HepG2 (cell line): ENCODE measurements around the gene TSPAN13. TPM values are rescaled to one million over a fixed set of nuclear protein-coding genes. Genes with fewer than 3 reads are reported as not detected.

ENCODE experiments used
- ATAC-seq: fragments of 200-7000 bp; cut with Tn5 transposase; 3 replicates; pipeline ENCODE4 v1.9.1; 2020; ENCODE audit warnings: mild to moderate bottlenecking, moderate library complexity
- BruUV-seq: library from RNA; stranded (reverse); fragments of 400-500 nt; replicated peaks from 2 replicates; lab custom pipeline; 2021; lab: Mats Ljungman, UMichigan
- CTCF ChIA-PET: fragments of 300-600 bp; formaldehyde crosslinking; extraction: SDS; loops from one replicate; lab custom pipeline; 2021; ENCODE audit warnings: low total read pairs, inconsistent platforms, low intra/inter-chr PET ratio; lab: Yijun Ruan, JAX
- POLR2A ChIA-PET: fragments of 350-600 bp; sonication (Branson Sonifier 250); formaldehyde crosslinking; loops from one replicate; lab custom pipeline; 2020; ENCODE audit warnings: antibody characterized with exemption, inconsistent platforms; lab: Yijun Ruan, JAX
- DNase-seq: peaks from one replicate; pipeline ENCODE4 v3.0.0-alpha.2; 2015; ENCODE audit warnings: low spot score
- FAIRE-seq: peaks from 3 replicates; lab custom pipeline; 2011; peaks lifted over from hg19 to GRCh38; lab: Jason Lieb, UNC
- H2AFZ ChIP-seq: one replicate; pipeline ENCODE4 v1.6.1; 2011; ENCODE audit warnings: low read length, inconsistent platforms
- H3K27ac ChIP-seq: fragments of 300-600 bp; 3 replicates; pipeline ENCODE4 v1.8.0; 2011; ENCODE audit warnings: mixed run types, mild to moderate bottlenecking, mixed read lengths, low read length, inconsistent platforms; ENCODE audit not compliant: insufficient read depth; ENCODE audit errors: extremely low read length
- H3K27me3 ChIP-seq, 2 experiments: fragments of 200-600 bp in 1 of 2; 2 replicates in 1 of 2; 3 replicates in 1 of 2; pipeline versions ENCODE4 v1.6.0 to v1.8.0; 2011; ENCODE audit warnings: low read length in 2 of 2, mild to moderate bottlenecking in 2 of 2, moderate library complexity in 2 of 2, inconsistent platforms in 1 of 2; ENCODE audit not compliant: insufficient read depth in 2 of 2, control insufficient read depth in 1 of 2
- H3K36me3 ChIP-seq, 2 experiments: fragments of 200-600 bp in 1 of 2; replicated peaks in 1 of 2; 2 replicates in 1 of 2; 3 replicates in 1 of 2; pipeline versions ENCODE4 v1.5.1 to v1.8.0; 2011; ENCODE audit warnings: low read length in 2 of 2, inconsistent platforms in 1 of 2; ENCODE audit not compliant: insufficient read depth in 2 of 2, control insufficient read depth in 1 of 2
- H3K4me1 ChIP-seq: 2 replicates; pipeline ENCODE4 v1.5.1; 2012; ENCODE audit warnings: low read length, inconsistent platforms; ENCODE audit not compliant: insufficient read depth
- H3K4me2 ChIP-seq: 2 replicates; pipeline ENCODE4 v1.6.0; 2011; ENCODE audit warnings: low read depth, low read length, inconsistent platforms
- H3K4me3 ChIP-seq, 3 experiments: fragments of 200-600 bp in 1 of 3; sonication (generic), shearing (Covaris generic) in 1 of 3; replicated peaks in 1 of 3; 2 replicates each; pipeline ENCODE4 v1.5.1; 2011 to 2016; ENCODE audit warnings: low read length in 3 of 3, inconsistent platforms in 2 of 3, low read depth in 2 of 3, mild to moderate bottlenecking in 2 of 3, control low read depth in 1 of 3, mixed read lengths in 1 of 3; ENCODE audit not compliant: insufficient read depth in 1 of 3
- H3K79me2 ChIP-seq: one replicate; pipeline ENCODE4 v1.6.1; 2011; ENCODE audit warnings: low read length, inconsistent platforms; ENCODE audit not compliant: insufficient read depth
- H3K9ac ChIP-seq: 2 replicates; pipeline ENCODE4 v1.6.0; 2011; ENCODE audit warnings: mild to moderate bottlenecking, low read depth, low read length, inconsistent platforms; ENCODE audit not compliant: insufficient read depth
- H3K9me3 ChIP-seq: 2 replicates; pipeline ENCODE4 v1.5.1; 2012; ENCODE audit warnings: mild to moderate bottlenecking, low read length
- H4K20me1 ChIP-seq: 2 replicates; pipeline ENCODE4 v1.6.0; 2011; ENCODE audit warnings: inconsistent platforms, mild to moderate bottlenecking, low read length, moderate library complexity; ENCODE audit not compliant: insufficient read depth
- MLX ChIP-seq: IDR thresholded peaks from 2 replicates; pipeline ENCODE4 v1.6.1; 2016
- MTF1 ChIP-seq: sonication (generic); formaldehyde crosslinking; IDR thresholded peaks from 2 replicates; pipeline ENCODE4 v1.5.0; 2020; ENCODE audit warnings: missing genetic modification reagents
- NR0B2 ChIP-seq: sonication (generic); formaldehyde crosslinking; IDR thresholded peaks from 2 replicates; pipeline ENCODE4 v1.4.0; 2020; ENCODE audit warnings: mild to moderate bottlenecking, missing genetic modification reagents
- PBX3 ChIP-seq: sonication (generic); formaldehyde crosslinking; IDR thresholded peaks from 2 replicates; pipeline ENCODE4 v1.8.1; 2023; ENCODE audit warnings: missing genetic modification reagents, inconsistent platforms, borderline replicate concordance
- TEAD3 ChIP-seq: optimal IDR thresholded peaks from 2 replicates; pipeline ENCODE3; 2016; ENCODE audit warnings: borderline replicate concordance
- ZC3H13 ChIP-seq: sonication (generic); formaldehyde crosslinking; IDR thresholded peaks from 2 replicates; pipeline ENCODE4 v1.8.1; 2023; ENCODE audit warnings: mild to moderate bottlenecking, missing genetic modification reagents, moderate library complexity
- ZFP37 ChIP-seq: sonication (generic); formaldehyde crosslinking; IDR thresholded peaks from 2 replicates; pipeline ENCODE4 v1.4.0; 2020; ENCODE audit warnings: missing genetic modification reagents, borderline replicate concordance
- ZNF367 ChIP-seq: sonication (generic); formaldehyde crosslinking; IDR thresholded peaks from 2 replicates; pipeline ENCODE4 v1.4.0; 2020; ENCODE audit warnings: missing genetic modification reagents, borderline replicate concordance
- WGBS: methylation state at CpG from one replicate; pipeline ENCODE4 v1.1.6; 2017; ENCODE audit warnings: low lambda C conversion rate; 5-methylcytosine and 5-hydroxymethylcytosine counted together
- in situ Hi-C: cut with HindIII; loops from 2 replicates; pipeline ENCODE4 v1.10.0; 2017; ENCODE audit warnings: low pct_unique_long_range_greater_than_20kb; ENCODE audit not compliant: extremely low pct_ligation_motif_present
- intact Hi-C: fragments of 100-400 bp; cut with micrococcal nuclease; formaldehyde crosslinking; loops from one replicate; pipeline ENCODE4 v1.10.0; 2022; ENCODE audit not compliant: unreplicated experiment
- polyA plus RNA-seq, 8 experiments: library from polyadenylated mRNA; depleted of rRNA in 3 of 8; stranded (reverse) in 7 of 8; unstranded in 1 of 8; fragments of >200 nt; fragmentation: Illumina TruSeq in 4 of 8; extraction: Trizol in 4 of 8; gene quantifications; 2 replicates each; pipeline versions ENCODE4 v1.2.1 to v1.2.3, GENCODE V29; 2011 to 2016; ENCODE audit warnings: low read depth in 4 of 8, missing spikeins in 1 of 8, mixed read lengths in 1 of 8; ENCODE audit not compliant: insufficient read depth in 1 of 8
- total RNA-seq, 5 experiments: library from RNA; depleted of rRNA; stranded (reverse); fragments of >200 nt; fragmentation: Illumina TruSeq; extraction: Trizol; gene quantifications; 2 replicates each; pipeline ENCODE4 v1.2.3, GENCODE V29; 2016; ENCODE audit warnings: low read depth in 1 of 5

Gene TSPAN13
- total and polyA plus RNA-seq, 2 of the 13 experiments (the other 11 are each of a cell fraction or from before 2014, with no cell fraction given): 5.8 to 6.2 TPM

GRCh38 chr7:16734148-16734726 is 19.3 kb upstream of the TSPAN13 start:
- ChIA-PET CTCF (no interaction called here), POLR2A (no interaction called here)
- Histone ChIP-seq H3K36me3 (no peaks in the 10 kb centered on the region), H3K9me3 (no peaks in the 10 kb centered on the region), H3K27me3 (no peaks in the 10 kb centered on the region), H3K79me2 (no peaks in the 10 kb centered on the region), H3K9ac (no peak overlapping the region), H4K20me1 (no peaks in the 10 kb centered on the region), H3K4me1 (no peaks in the 10 kb centered on the region), H3K4me3 (no peak overlapping the region), H2AFZ (no peak overlapping the region), H3K4me2 (no peak overlapping the region), H3K27ac (no peak overlapping the region)
- intact Hi-C loops: no loop called here
- no TSS peak for BruUV-seq
- no peak for TF ChIP-seq MLX (CRISPR knock-in tag)
- no peak for ATAC-seq
- 60% methylated on average over 7 of the region's 7 CpGs for WGBS
- no peak for DNase-seq
- no peak for FAIRE-seq
- in situ Hi-C loops: no loop called here

GRCh38 chr7:16735020-16735419 is 18.5 kb upstream of the TSPAN13 start:
- H2AFZ ChIP-seq: no peak overlapping the region
- H3K9ac ChIP-seq: no peak overlapping the region
- no peaks in the 10 kb centered on the region for H4K20me1 ChIP-seq
- BruUV-seq: no TSS peak
- 13% methylated on average over 4 of the region's 4 CpGs for WGBS
- ChIA-PET POLR2A (no interaction called here), CTCF (no interaction called here)
- FAIRE-seq (no peak), DNase-seq (no peak), ATAC-seq (no peak; the same call in 2 of the 3 replicates)
- no peaks in the 10 kb centered on the region for H3K36me3 ChIP-seq
- H3K4me1 ChIP-seq: no peaks in the 10 kb centered on the region
- no peak overlapping the region for H3K4me3 ChIP-seq
- intact Hi-C loops (no loop called here), in situ Hi-C loops (no loop called here)
- H3K4me2 ChIP-seq: no peak overlapping the region
- no peak overlapping the region for H3K27ac ChIP-seq
- no peaks in the 10 kb centered on the region for H3K27me3 ChIP-seq
- no peaks in the 10 kb centered on the region for H3K9me3 ChIP-seq
- H3K79me2 ChIP-seq: no peaks in the 10 kb centered on the region
- TF ChIP-seq ZFP37 (no peak), PBX3 (CRISPR knock-in tag) (no peak), NR0B2 (CRISPR knock-in tag) (no peak), ZNF367 (no peak), TEAD3 (CRISPR knock-in tag) (no peak), MTF1 (CRISPR knock-in tag) (no peak), ZC3H13 (CRISPR knock-in tag) (no peak)
